Measurements from ENCODE around the gene PIK3R3. TPM values are rescaled to one million over a fixed set of nuclear protein-coding genes. Genes with fewer than 3 reads are reported as not detected.

The PIK3R3 gene
- total RNA-seq, 4 donors from 2014 or later, result 3.0 to 7.6 (median 6.2) TPM

GRCh38 chr1:46112108-46112507 is 20.3 kb downstream of the PIK3R3 start:
- intact Hi-C loops (cut with DNase I), result no loop called here
- H3K27me3 ChIP-seq, result no peaks in the 10 kb centered on the region
- no peak overlapping the region for H3K4me3 ChIP-seq
- no peaks in the 10 kb centered on the region for H3K4me1 ChIP-seq
- DNase-seq, result no peak
- 93 to 100% methylated on average over 1 of the region's 1 CpG for WGBS, 2 donors
- no peak overlapping the region for H3K27ac ChIP-seq
- TF ChIP-seq CTCF (IDR thresholded peaks at IDR 0.05) (no peak), POLR2A (IDR thresholded peaks at IDR 0.05) (no peak)
- H3K36me3 ChIP-seq, result no peaks in the 10 kb centered on the region
- no peaks in the 10 kb centered on the region for H3K9me3 ChIP-seq

GRCh38 chr1:46110521-46110920 is 21.9 kb downstream of the PIK3R3 start:
- no peaks in the 10 kb centered on the region for H3K4me1 ChIP-seq
- TF ChIP-seq CTCF (IDR thresholded peaks at IDR 0.05) (no peak), POLR2A (IDR thresholded peaks at IDR 0.05) (no peak)
- intact Hi-C loops (cut with DNase I), result no loop called here
- H3K27me3 ChIP-seq, result no peaks in the 10 kb centered on the region
- H3K27ac ChIP-seq, result no peak overlapping the region
- WGBS, 2 donors, result 90 to 91% methylated on average over 1 of the region's 1 CpG
- no peak overlapping the region for H3K4me3 ChIP-seq
- no peaks in the 10 kb centered on the region for H3K36me3 ChIP-seq
- H3K9me3 ChIP-seq, result no peaks in the 10 kb centered on the region
- no peak for DNase-seq

- Histone ChIP-seq H3K27me3 (no peaks in the 10 kb centered on the region), H3K27ac (no peak overlapping the region), H3K4me3 (no peak overlapping the region), H3K4me1 (no peaks in the 10 kb centered on the region), H3K9me3 (peaks cover 0 to 8% (median 3%) of the 10 kb centered on the region in 3 donors), H3K36me3 (no peaks in the 10 kb centered on the region)
- intact Hi-C loops (cut with DNase I), result no loop called here
- WGBS, 2 donors, result 54 to 66% methylated on average over 6 of the region's 6 CpGs
- TF ChIP-seq CTCF (IDR thresholded peaks at IDR 0.05) (no peak), POLR2A (IDR thresholded peaks at IDR 0.05) (no peak)
- no peak for DNase-seq
Observed at GRCh38 chr1:46102769-46103476, 29.5 kb downstream of the PIK3R3 start.

GRCh38 chr1:46099215-46099614 is 33.2 kb downstream of the PIK3R3 start:
- H3K4me3 ChIP-seq, result no peak overlapping the region
- intact Hi-C loops (cut with DNase I), result no loop called here
- TF ChIP-seq POLR2A (IDR thresholded peaks at IDR 0.05) (no peak), CTCF (IDR thresholded peaks at IDR 0.05) (no peak)

GRCh38 chr1:46098027-46098712 is 34.3 kb downstream of the PIK3R3 start:
- Histone ChIP-seq H3K36me3 (no peaks in the 10 kb centered on the region), H3K4me3 (no peak overlapping the region), H3K27me3 (no peaks in the 10 kb centered on the region), H3K4me1 (no peaks in the 10 kb centered on the region), H3K9me3 (peaks cover 0 to 8% (median 3%) of the 10 kb centered on the region in 3 donors), H3K27ac (no peak overlapping the region)
- 73 to 79% methylated on average over 3 of the region's 3 CpGs for WGBS, 2 donors
- intact Hi-C loops (cut with DNase I), result no loop called here
- TF ChIP-seq CTCF (IDR thresholded peaks at IDR 0.05) (no peak), POLR2A (IDR thresholded peaks at IDR 0.05) (no peak)
- no peak for DNase-seq

More at GRCh38 chr1:46099215-46099614, 33.2 kb downstream of the PIK3R3 start:
- Histone ChIP-seq H3K27ac (no peak overlapping the region), H3K27me3 (no peaks in the 10 kb centered on the region), H3K9me3 (peaks cover 0 to 8% (median 3%) of the 10 kb centered on the region in 3 donors), H3K4me1 (no peaks in the 10 kb centered on the region), H3K36me3 (no peaks in the 10 kb centered on the region)
- 91 to 97% methylated on average over 1 of the region's 1 CpG for WGBS, 2 donors
- no peak for DNase-seq
